K562 (cell line): ENCODE results near the gene MRPL55. TPM values are rescaled to one million over a fixed set of nuclear protein-coding genes. Genes with fewer than 3 reads are reported as not detected.

Source experiments
- ARID3B ChIP-seq: fragments of 250-450 bp; sonication (Bioruptor Pico); IDR thresholded peaks from 2 replicates; pipeline ENCODE4 v1.4.0; 2020; ENCODE audit warnings: borderline replicate concordance
- BMI1 ChIP-seq: fragments of 150-350 bp; IDR thresholded peaks from 2 replicates; pipeline ENCODE4 v1.6.1; 2014; ENCODE audit warnings: low read length
- EHMT2 ChIP-seq: fragments of 450-650 bp; IDR thresholded peaks from 2 replicates; pipeline ENCODE4 v1.6.1; 2018; ENCODE audit warnings: antibody characterized with exemption
- ILF3 ChIP-seq: fragments of 450-650 bp; IDR thresholded peaks from 2 replicates; pipeline ENCODE4 v1.6.1; 2018; ENCODE audit warnings: antibody characterized with exemption, mild to moderate bottlenecking, moderate library complexity, borderline replicate concordance
- MGA ChIP-seq: fragments of 450-650 bp; IDR thresholded peaks from 2 replicates; pipeline ENCODE4 v1.6.1; 2016; ENCODE audit warnings: mild to moderate bottlenecking, moderate library complexity
- PATZ1 ChIP-seq: fragments of 250-450 bp; sonication (Bioruptor Pico); IDR thresholded peaks from 2 replicates; pipeline ENCODE4 v1.5.0; 2020; ENCODE audit warnings: mild to moderate bottlenecking, borderline replicate concordance
- SMAD2 ChIP-seq: fragments of 150-350 bp; IDR thresholded peaks from 2 replicates; pipeline ENCODE4 v1.6.1; 2014; ENCODE audit warnings: low read depth, mild to moderate bottlenecking, low read length
- TAL1 ChIP-seq: fragments of 450-650 bp; IDR thresholded peaks from 2 replicates; pipeline ENCODE4 v1.6.1; 2016; ENCODE audit warnings: mild to moderate bottlenecking
- ZNF696 ChIP-seq: fragments of 250-450 bp; sonication (Bioruptor Pico); conservative IDR thresholded peaks from 2 replicates; pipeline ENCODE4 v1.4.0; 2020; ENCODE audit warnings: mild to moderate bottlenecking, moderate library complexity
- polyA plus RNA-seq, 8 experiments: library from polyadenylated mRNA; depleted of rRNA in 4 of 8; stranded (reverse) in 5 of 8; unstranded in 3 of 8; fragments of >200 nt; fragmentation: Nextera tagmentation in 2 of 8; fragmentation: Illumina TruSeq in 1 of 8; extraction: Ambion mirVana in 2 of 8; extraction: Trizol in 1 of 8; gene quantifications; 2 replicates each; pipeline versions ENCODE4 v1.2.1 to v1.2.3, GENCODE V29; 2011 to 2014; ENCODE audit warnings: inconsistent platforms in 1 of 8, missing spikeins in 1 of 8
- total RNA-seq, 7 experiments: library from RNA; depleted of rRNA in 6 of 7; stranded (reverse); fragments of >200 nt in 6 of 7; fragmentation: Illumina TruSeq in 2 of 7; extraction: Trizol in 2 of 7; gene quantifications; 2 replicates each; pipeline versions ENCODE4 v1.2.1 to v1.2.3, GENCODE V29; 2011 to 2021; ENCODE audit warnings: low replicate concordance in 1 of 7
- TF ChIP-seq, protein P1 (sequence below): fragments of 250-450 bp; sonication (Bioruptor Pico); IDR thresholded peaks from 2 replicates; pipeline ENCODE4 v1.8.0; 2021; ENCODE audit warnings: mild to moderate bottlenecking, moderate library complexity

MRPL55 gene
- total and polyA plus RNA-seq, 9 of the 15 experiments (the other 6 are each of a cell fraction or from before 2014, with no cell fraction given) = 34.9 to 228 (median 81.0) TPM

DNA sequence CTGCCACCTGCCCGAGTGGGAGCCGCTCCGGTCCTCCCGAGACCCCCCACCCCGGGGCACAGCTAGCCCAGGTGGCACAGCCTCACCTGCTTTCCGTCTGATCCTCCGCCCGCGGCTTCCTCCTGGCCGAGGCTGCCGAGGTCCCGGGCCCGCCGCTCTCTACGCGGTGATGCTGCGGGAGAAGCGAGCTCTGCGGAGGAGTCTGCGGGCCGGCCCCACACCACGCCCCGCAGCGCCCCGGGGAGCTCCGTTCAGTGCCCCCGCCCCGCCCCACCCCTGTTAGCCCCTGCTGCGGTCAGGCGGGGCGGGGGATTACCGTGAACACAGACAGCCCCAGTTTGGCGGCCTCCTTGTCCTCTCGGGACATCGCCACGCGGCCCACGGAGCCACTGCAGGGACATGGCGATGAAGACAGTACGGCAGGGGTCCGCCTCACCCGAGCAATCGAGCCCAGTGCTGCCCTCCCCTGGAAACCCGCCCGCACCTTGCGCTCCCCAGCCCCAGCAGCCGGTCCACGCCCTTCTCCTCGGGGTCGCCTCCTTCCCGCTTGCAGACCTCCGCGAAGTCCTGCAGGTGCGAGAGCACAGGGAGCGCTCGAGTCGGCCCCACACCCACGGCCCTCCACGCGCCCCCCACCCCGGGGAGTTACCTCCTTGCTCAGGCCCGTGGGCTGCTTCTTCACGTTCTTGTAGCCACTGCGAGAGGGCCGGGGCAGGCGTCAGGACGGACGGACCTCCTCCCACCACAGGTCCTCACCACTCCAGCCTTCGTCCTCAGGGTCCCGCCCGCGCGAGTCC is 6.9 kb downstream of the MRPL55 start (continued):
- TF ChIP-seq MGA (no peak), TAL1 (no peak), PATZ1 (no peak), BMI1 (no peak), EHMT2 (no peak), ARID3B (CRISPR knock-in tag) (no peak), SMAD2 (no peak), ILF3 (no peak), ZNF696 (CRISPR knock-in tag) (no peak)
- TF ChIP-seq, protein P1, sequence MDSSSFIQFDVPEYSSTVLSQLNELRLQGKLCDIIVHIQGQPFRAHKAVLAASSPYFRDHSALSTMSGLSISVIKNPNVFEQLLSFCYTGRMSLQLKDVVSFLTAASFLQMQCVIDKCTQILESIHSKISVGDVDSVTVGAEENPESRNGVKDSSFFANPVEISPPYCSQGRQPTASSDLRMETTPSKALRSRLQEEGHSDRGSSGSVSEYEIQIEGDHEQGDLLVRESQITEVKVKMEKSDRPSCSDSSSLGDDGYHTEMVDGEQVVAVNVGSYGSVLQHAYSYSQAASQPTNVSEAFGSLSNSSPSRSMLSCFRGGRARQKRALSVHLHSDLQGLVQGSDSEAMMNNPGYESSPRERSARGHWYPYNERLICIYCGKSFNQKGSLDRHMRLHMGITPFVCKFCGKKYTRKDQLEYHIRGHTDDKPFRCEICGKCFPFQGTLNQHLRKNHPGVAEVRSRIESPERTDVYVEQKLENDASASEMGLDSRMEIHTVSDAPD (CRISPR knock-in tag) = no peak
